Heart left ventricle (tissue), 16 donors: ENCODE measurements around the gene SERPINB4. TPM values are rescaled to one million over a fixed set of nuclear protein-coding genes. Genes with fewer than 3 reads are reported as not detected.

Source experiments
- ATAC-seq, 4 donors: fragments of 200-7000 bp; cut with Tn5 transposase; one replicate each; pipeline ENCODE4 v1.9.1; 2020 to 2022; ENCODE audit warnings: moderate library complexity in 4 of 4, mild to moderate bottlenecking in 3 of 4, moderate number of reproducible peaks in 1 of 4
- DNase-seq, 5 donors: peaks; one replicate each; pipeline ENCODE4 v3.0.0-alpha.2; 2020
- H3K27ac ChIP-seq, 12 donors: fragments of 200-600 bp; sonication (generic) in 4 of 12; one replicate each; pipeline versions ENCODE4 v1.5.0 to v1.8.0; 2016 to 2022; ENCODE audit warnings: mild to moderate bottlenecking in 2 of 12
- H3K27me3 ChIP-seq, 9 donors: fragments of 200-600 bp; sonication (generic) in 2 of 9; one replicate each; pipeline versions ENCODE4 v1.5.1 to v1.8.0; 2016 to 2022; ENCODE audit warnings: mild to moderate bottlenecking in 3 of 9
- H3K36me3 ChIP-seq, 9 donors: fragments of 200-600 bp; sonication (generic) in 2 of 9; one replicate each; pipeline versions ENCODE4 v1.5.0 to v1.8.0; 2018 to 2022; ENCODE audit warnings: mild to moderate bottlenecking in 2 of 9
- H3K4me1 ChIP-seq, 12 donors: fragments of 200-600 bp; sonication (generic) in 4 of 12; one replicate each; pipeline versions ENCODE4 v1.5.0 to v1.8.0; 2016 to 2022; ENCODE audit warnings: mild to moderate bottlenecking in 3 of 12
- H3K4me3 ChIP-seq, 12 donors: fragments of 200-600 bp; sonication (generic) in 4 of 12; one replicate each; pipeline versions ENCODE4 v1.5.0 to v1.8.0; 2017 to 2022; ENCODE audit warnings: mild to moderate bottlenecking in 9 of 12, moderate library complexity in 4 of 12
- H3K9me3 ChIP-seq, 12 donors: fragments of 200-600 bp; sonication (generic) in 4 of 12; one replicate each; pipeline versions ENCODE4 v1.5.0 to v1.8.0; 2016 to 2022; ENCODE audit warnings: mild to moderate bottlenecking in 1 of 12
- CTCF ChIP-seq, 12 donors: fragments of 200-600 bp; sonication (generic) in 4 of 12; IDR thresholded peaks; one replicate each; pipeline versions ENCODE4 v1.5.0 to v1.8.0; 2018 to 2022; ENCODE audit warnings: antibody characterized with exemption in 12 of 12, mild to moderate bottlenecking in 5 of 12
- POLR2A ChIP-seq, 2 donors: fragments of 450-650 bp; IDR thresholded peaks; one replicate each; pipeline ENCODE4 v1.6.1; 2017; ENCODE audit warnings: antibody characterized with exemption in 2 of 2, mild to moderate bottlenecking in 2 of 2, moderate library complexity in 2 of 2
- WGBS, 4 donors: extraction: QIAGEN DNeasy Blood & Tissue Kit in 2 of 4; methylation state at CpG; one replicate each; pipeline versions ENCODE4 v1.1.5 to v1.1.7; 2013 to 2018; 5-methylcytosine and 5-hydroxymethylcytosine counted together
- intact Hi-C, 10 donors: fragments of 100-400 bp; cut with DNase I; formaldehyde crosslinking; loops; one replicate each; pipeline versions ENCODE4 v1.11.1 to v1.14.2; 2022
- polyA plus RNA-seq, 2 donors: library from polyadenylated mRNA; stranded (reverse); fragments of 200-250 nt; gene quantifications; one replicate each; pipeline ENCODE4 v1.2.3, GENCODE V29; 2013
- total RNA-seq, 9 donors: library from RNA; depleted of rRNA in 2 of 9; stranded (reverse); fragments of >200 nt in 2 of 9; fragmentation: NEBNext Ultra II Directional in 3 of 9; extraction: Animal tissue kit (Norgen Biotek cat#: 25700) in 3 of 9; gene quantifications; one replicate each; pipeline versions ENCODE4 v1.1.0 to v1.2.4, GENCODE V29; 2016 to 2023
- donor health status: ischemic (EF 13 %, LVEDD 7.1; RV severe dilation, severe dysfunction).
- donor health status: healthy with polysubstance abuse.
- donor health status: DM: no; HTN: yes; CAD: no.
- donor health status: DM: no; HTN: no; CAD: no.
- donor health status: ischemic (EF 25% LVEDD 6.9; RV normal size, moderate dysfunction).
- donor health status: ischemic (EF 25% LVEDD 5.7; RV mildly dilated, moderate dysfunction).
- donor health status: healthy.
- donor health status: DM: yes; HTN: yes; CAD: no.
- donor health status: ischemic (EF 35%, LVEDD 5.7; RV mildly dilated, moderate dysfunction).
- donor health status: nonischemic (EF 11% LVEDD 7.7; RV severe dilation, severe dysfunction).
- donor health status: DM: yes; HTN: yes; CAD: no.
- donor health status: PGD.
- donor health status: ischemic (EF 29% LVEDD 5.4; RV normal size, mild dysfunction).
- donor health status: nonischemic (EF 23%, LVEDD 6.1; RV moderate dilation, normal function).

Gene SERPINB4
- total and polyA plus RNA-seq, 11 donors, result 0.85 TPM; not detected in 10

GRCh38 chr18:63596964-63597363, 47.1 kb downstream of the SERPINB4 start:
- ATAC-seq, result no peak
- 74 to 86% (median 79%) methylated on average over 14 of the region's 14 CpGs for WGBS, 4 donors
- TF ChIP-seq CTCF (IDR thresholded peaks at IDR 0.05), result no peak
- TF ChIP-seq POLR2A (IDR thresholded peaks at IDR 0.05), result no peak
- intact Hi-C loops, result no loop called here
- Histone ChIP-seq H3K4me1 (no peaks in the 10 kb centered on the region), H3K4me3 (no peak overlapping the region), H3K27me3 (no peaks in the 10 kb centered on the region), H3K36me3 (no peaks in the 10 kb centered on the region), H3K9me3 (peaks cover 0 to 2% (median 0%) of the 10 kb centered on the region in 12 donors), H3K27ac (no peak overlapping the region)
- no peak for DNase-seq

GRCh38 chr18:63592471-63592870, 51.6 kb downstream of the SERPINB4 start:
- intact Hi-C loops, result no loop called here
- no peak for ATAC-seq

GRCh38 chr18:63591725-63592124, 52.3 kb downstream of the SERPINB4 start:
- no peak overlapping the region for H3K4me3 ChIP-seq
- TF ChIP-seq CTCF (IDR thresholded peaks at IDR 0.05), result no peak
- no peak for TF ChIP-seq POLR2A (IDR thresholded peaks at IDR 0.05)
- no peaks in the 10 kb centered on the region for H3K27me3 ChIP-seq
- ATAC-seq (no peak), DNase-seq (no peak)
- no peaks in the 10 kb centered on the region for H3K4me1 ChIP-seq
- H3K36me3 ChIP-seq, result no peaks in the 10 kb centered on the region
- H3K27ac ChIP-seq, result no peak overlapping the region
- 67 to 76% (median 73%) methylated on average over 3 of the region's 3 CpGs for WGBS, 4 donors
- intact Hi-C loops, result no loop called here
- H3K9me3 ChIP-seq, result no peaks in the 10 kb centered on the region

More at GRCh38 chr18:63592471-63592870, 51.6 kb downstream of the SERPINB4 start:
- Histone ChIP-seq H3K9me3 (no peaks in the 10 kb centered on the region), H3K4me1 (no peaks in the 10 kb centered on the region), H3K4me3 (no peak overlapping the region), H3K36me3 (no peaks in the 10 kb centered on the region), H3K27me3 (no peaks in the 10 kb centered on the region), H3K27ac (no peak overlapping the region)
- WGBS, 4 donors, result 33 to 55% (median 43%) methylated on average over 1 of the region's 1 CpG
- DNase-seq, result no peak
- no peak for TF ChIP-seq CTCF (IDR thresholded peaks at IDR 0.05)
- TF ChIP-seq POLR2A (IDR thresholded peaks at IDR 0.05), result no peak

GRCh38 chr18:63590966-63591695, 52.9 kb downstream of the SERPINB4 start:
- H3K9me3 ChIP-seq, result no peaks in the 10 kb centered on the region
- DNase-seq, result no peak
- ATAC-seq, result no peak
- TF ChIP-seq POLR2A (IDR thresholded peaks at IDR 0.05), result no peak
- TF ChIP-seq CTCF (IDR thresholded peaks at IDR 0.05), result no peak
- H3K27ac ChIP-seq, result no peak overlapping the region
- H3K4me1 ChIP-seq, result no peaks in the 10 kb centered on the region
- no peaks in the 10 kb centered on the region for H3K27me3 ChIP-seq
- H3K36me3 ChIP-seq, result no peaks in the 10 kb centered on the region
- H3K4me3 ChIP-seq, result no peak overlapping the region
- WGBS, 4 donors, result 69 to 84% (median 80%) methylated on average over 3 of the region's 3 CpGs
- intact Hi-C loops, result no loop called here
